EH (cell line): Measurements from ENCODE around the gene BRI3.
A peak's percentile ranks its signal among the peaks of the same experiment; 100 is the strongest.

Experiments used
- DNase-seq: peaks from one replicate; pipeline ENCODE4 v3.0.0-alpha.2; 2015; ENCODE audit warnings: low read depth

BRI3 gene

DNA sequence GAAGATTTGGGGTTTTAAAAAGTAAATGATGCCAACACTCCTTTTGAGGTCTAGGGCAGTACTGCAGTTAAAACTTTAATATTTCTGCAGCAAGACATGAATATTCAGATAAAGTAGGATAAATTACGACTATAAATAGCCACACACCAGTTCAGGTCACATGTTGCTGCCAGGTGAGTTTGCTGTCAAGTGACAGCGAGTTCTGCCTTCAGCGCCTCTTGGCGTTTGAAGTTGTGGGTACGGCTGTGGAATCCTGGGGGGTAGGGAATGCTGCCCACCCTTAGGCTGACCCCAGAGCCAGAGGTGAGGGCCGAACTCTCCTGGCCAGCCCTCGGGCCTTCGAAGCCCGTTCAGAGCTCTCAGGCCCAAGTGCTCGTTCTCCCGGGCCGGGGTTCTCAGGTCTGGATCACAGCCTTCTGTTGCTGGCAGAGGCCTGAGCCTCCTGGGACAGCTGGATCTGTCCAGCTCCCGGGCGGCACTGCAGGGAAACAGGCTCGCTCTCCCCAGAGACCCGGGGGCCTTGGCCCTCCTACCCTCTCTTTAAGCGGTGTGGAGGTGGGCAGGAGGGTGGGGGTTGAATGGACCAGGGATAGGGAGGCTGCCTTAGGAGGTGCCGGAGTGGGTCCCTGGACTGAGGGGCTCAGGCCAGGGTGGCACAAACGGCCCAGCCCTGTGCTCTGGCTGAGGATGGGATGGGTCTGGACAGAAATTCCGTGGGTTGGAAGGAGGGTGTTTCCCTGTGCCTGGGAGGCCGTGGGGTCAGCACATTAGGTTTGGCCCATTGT is 5.4 kb downstream of the BRI3 start:
- peak; percentile 19 for DNase-seq

DNA sequence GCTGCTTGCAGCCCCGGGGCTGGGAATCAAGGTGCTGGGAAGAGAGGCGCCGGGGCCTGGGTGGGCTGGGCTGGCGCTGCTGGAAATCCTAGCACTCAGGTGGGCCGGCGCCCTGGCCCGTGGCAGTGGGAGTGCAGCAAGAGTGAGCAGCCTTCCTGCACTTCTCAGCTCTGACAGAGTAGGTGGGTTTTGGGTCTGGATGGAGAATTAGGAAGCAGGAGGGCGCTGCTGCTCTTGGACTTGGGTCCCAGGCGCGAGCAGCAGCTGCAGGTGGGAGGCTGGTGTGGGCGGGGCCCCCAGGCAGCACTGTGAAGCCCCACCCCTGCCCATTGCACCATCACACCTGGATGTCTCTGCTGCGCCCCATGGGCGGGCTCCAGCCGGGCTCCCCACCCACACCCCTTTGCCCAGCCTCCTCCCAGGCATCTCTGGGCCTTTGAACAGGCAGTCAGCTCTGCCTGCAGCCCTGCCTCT is 6.0 kb downstream of the BRI3 start:
- DNase-seq: no peak

DNA sequence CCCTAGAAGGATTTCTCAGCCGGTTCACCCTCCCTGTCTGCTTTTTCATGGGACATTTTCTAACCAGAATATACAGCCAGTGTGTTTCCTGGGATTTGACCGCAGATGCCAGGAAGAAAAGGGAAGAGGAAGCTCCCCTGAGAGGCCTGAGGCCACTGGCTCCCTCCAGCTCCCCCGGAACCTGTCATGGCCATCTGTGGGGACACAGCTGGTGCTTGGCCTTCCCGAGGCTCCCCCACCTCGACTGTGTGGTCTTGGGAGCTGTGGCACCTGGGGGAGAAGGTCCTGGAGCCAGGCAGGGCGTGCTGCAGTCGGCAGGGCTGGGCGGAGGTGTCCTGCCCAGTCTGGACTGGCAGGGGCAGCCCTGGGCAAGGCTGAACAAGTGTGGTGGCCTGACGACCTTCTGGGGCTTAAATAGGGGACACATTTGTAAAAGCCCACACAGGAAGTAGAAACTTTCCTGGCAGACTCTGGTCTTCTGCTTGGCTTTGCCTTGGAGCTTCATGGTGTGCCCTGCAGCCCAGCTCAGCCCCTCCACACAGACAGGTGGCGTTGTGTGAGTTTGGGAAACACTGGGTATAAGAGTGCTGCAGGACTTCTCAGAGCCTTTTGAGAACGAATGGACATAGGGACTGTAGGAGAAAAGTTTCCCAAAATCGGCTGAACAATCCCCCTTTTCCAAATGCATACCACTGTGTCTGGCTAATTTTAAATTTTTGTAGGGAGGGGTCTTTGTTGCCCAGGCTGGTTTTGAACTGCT is 6.8 kb downstream of the BRI3 start:
- no peak for DNase-seq

DNA sequence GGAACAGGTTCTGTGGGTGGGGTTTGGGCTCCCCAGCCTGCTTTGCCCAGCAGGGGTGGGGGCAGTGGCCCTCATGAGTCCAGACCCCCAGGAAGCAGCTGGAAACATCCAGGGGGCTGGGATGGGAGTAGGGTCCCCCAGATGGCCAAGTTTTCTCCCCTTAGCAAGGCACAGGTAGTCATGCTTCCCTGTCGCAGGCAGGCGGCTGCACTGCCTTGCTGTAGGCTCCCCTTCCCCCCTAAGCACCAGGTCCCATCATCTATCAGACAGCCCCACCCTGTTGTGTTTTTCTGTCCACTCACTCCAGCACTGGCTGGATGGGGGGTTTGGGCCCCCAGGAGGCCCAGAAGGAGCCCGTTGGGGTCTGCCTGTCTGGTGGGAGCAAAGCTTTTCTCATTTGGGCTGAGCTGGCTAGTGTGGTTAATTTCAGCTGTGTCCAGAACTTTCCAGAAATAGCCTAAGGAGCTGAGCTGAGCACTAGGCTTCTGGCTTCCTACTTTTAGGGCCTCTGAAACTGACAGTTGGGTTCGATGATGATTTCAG is 7.9 kb downstream of the BRI3 start:
- no peak for DNase-seq

DNA sequence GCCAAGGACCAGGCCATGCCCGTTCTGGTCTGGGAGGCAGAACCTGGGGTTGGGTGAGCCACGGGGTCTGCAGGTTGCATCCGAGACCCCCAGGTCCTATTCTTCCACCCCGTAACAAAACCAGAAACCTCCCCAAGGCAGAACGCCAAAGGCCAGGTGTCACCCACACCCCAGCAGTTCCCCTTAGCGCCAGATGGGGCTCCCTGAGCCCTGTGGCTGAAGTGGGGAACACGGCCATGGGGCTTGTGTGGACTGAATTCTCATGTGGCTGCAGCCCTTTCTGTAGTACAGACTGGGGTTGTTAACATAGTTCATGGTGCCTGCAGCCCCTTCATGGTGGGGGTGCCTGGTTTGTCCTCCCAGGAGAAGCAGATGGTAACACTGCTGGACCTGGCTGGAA is 10.2 kb downstream of the BRI3 start:
- DNase-seq: no peak

DNA sequence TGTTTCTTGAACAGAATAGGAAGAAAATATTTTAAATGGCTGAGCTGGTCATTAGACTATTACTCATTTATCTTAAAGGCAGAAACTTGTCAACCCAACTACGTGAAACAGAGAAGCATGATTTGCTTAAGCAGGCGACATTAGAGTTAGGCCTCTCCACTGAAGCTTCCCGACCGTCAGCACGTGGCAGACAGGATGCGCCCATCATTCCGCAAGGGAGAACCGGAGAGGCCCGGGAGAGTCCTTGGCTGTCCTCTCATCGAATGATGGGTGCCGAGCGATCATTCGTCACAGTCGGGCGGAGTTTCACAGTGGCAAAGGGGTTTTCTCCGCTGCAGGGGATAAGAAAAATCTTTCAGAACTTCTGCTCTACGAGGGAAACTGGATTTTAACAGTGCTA is 11.8 kb downstream of the BRI3 start:
- DNase-seq: no peak

DNA sequence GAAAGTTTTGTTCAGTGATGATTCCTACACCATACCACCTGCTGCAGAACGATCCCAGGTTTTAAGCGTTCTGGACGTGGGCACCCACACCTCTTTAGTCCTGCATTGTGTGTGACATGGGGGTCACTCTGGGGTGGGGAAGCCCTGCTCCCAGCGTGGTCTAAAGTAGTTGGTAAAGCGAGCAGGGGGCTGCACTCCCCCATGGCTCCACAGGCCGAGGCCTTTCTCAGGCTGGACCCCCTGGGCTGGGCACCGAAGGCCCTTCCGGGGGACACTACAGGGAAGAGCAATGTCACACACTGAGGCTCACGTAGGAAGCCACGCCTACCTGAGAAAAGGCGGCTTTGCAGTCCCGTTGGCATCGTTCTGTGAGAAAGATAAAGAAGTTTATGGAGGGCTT is 12.3 kb downstream of the BRI3 start:
- DNase-seq: no peak

DNA sequence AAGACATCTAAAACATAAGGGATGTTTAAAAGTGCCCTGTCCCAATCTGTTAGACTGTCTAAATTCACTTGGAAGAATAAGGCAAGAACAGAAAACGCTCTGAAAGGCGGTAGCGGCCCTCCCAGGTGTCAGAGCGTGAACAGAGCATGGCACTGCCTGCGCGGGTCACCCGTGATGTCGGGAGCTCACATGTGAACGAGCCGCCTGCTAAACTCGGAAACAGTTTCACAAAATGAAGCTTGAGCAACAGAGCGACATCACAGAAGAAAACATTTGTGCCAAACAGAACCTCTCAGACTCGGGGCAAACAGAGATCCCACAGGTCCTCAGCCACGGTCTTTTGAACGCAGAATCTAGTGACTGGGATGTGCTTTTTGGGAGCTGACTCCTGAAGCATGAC is 12.8 kb downstream of the BRI3 start:
- no peak for DNase-seq

DNA sequence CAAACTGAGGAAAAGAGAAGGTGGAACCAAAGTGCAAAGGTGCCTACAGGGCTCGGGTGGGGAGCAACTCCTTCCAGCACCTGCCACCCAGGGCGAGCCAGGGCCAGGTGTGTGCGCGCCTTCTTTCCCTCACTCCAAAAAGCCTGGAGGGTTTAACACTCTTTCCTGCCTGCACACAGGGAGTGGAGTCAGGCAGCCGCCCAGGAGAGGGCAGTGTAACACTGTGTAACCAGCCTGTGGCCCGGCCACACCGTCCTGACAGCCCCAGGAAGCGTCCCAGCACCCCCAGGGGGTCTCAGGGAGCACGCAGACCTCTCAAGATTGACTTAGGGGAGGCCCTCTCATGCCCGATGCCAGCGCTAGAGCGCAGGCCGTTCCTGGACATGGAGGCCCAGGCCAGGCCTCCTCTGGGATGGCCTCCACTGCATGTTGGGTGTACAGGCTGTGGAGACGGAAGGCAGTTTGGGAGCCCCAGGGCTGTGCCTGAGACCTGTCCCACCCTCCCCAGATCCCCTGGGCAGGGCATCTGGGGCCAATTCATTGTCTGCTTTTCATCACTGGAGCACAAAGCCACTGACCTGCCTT is 13.4 kb downstream of the BRI3 start:
- peak; percentile 60 for DNase-seq

DNA sequence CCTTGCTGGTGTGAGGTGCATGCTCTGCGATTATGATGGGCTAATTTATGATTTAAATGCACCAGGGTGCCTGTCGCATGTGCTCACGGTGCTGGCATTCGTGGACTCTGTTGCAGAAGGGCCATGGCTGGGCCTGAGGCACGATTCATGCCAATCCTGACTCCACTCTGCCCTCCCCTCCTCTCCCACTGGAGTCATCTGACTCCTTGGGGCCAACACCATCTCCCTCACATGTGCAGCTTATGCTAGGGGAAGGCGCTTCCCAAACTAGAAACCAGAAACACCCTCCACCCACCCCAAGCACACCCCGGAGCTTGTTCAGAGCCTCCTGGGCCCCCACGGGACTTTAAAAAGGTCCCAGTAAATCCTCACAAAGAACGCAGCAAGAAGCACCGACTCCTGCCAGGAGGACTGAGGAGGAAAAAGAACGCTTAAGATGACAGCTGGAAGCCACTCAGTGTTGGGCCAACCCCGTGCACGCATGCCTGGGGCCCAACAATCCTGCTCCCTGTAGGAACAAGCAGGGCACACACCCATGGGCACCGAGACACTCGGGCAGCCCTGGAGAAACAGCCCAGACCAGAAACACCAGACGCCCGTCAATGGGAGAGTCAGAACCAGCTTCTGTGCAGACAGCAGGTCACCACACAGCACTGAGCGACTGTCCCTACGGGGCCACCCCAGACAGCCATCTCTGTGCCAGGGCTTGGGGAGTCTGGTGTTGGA is 14.1 kb downstream of the BRI3 start:
- DNase-seq: peak; percentile 17

DNA sequence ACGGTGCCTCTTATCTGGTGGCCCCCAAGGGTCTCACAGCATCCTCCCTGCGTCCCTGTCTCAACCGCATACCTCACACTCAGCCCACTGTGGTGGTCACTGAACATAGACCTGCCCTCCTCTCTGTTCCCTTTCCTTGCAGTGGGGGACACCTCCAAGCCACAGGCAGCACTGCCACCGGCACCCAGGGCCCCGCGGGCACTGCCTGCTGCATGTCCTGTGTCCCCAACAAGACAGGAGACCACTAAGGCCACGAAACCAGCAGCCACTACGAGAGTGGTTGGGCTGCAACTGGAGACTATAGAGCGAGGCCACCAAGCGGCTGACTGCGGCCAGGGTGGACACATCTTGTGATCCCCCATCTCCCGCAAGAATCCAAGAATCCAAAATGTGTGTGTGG is 15.3 kb downstream of the BRI3 start:
- no peak for DNase-seq

DNA sequence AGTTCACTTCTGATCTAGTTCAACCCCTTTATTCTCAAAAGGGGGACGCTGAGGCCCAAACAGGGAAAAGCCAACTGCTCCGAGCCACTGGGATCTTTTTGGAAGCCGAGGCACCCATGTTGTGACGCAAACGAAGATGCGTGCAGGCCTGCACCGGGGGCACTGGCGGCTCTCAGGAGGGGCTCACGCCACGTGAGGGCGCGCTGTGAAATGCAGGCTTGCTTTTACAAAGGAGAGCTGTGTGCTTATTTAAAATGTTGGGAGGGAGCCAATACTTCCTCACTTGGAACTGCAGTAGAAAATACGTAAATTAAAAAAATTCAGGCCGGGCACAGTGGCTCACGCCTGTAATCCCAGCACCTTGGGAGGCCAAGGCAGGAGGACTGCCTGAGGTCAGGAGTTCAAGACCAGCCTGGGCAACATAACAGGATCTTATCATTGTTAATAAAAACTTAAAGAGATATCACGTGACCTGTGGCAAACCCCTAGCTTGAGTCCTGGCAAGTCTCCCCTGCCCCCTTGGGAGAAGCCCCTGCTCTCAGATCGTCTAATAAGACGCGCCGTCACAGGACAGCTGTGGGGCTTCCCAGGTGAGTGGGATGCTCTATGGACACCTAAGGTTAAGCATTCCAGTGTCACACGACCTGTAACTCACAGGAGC is 16.3 kb downstream of the BRI3 start:
- DNase-seq: no peak

DNA sequence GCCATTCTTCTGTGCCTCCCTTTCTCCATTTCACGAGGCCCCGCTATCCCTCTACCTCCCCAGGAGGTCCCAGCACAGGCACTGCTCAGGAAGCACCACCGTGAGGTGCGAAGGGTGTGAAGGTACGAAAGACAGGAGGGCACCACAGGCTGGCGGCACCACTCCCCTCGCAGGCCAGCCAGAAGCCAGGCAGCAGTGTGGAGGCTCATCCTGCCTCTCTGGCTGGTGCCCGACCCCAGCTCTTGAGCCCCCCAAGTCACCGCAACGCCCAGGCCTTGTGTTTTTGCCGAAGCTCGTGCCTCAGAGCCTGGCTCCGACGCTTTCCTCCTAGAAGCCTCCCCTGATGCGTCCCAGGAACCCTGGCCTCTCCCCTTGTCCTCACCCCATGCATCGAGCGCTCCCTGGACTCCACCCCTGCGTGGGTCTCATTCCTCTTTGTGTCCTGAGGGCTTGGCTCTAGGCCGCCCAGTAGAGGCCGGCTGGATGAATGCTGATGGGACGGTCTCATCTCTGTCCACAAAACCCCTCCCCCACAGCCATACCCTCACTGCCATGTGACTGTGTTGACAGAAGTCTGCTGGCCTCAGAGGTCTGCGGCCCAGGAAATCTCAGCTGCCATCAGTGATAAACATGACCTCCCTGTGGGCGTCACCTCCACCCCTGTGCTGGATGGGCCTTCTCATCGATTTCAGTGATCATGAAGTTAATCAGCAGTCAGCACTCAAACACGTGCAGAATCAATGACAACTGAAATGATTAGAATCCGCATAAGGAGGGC is 19.3 kb downstream of the BRI3 start:
- DNase-seq: no peak

DNA sequence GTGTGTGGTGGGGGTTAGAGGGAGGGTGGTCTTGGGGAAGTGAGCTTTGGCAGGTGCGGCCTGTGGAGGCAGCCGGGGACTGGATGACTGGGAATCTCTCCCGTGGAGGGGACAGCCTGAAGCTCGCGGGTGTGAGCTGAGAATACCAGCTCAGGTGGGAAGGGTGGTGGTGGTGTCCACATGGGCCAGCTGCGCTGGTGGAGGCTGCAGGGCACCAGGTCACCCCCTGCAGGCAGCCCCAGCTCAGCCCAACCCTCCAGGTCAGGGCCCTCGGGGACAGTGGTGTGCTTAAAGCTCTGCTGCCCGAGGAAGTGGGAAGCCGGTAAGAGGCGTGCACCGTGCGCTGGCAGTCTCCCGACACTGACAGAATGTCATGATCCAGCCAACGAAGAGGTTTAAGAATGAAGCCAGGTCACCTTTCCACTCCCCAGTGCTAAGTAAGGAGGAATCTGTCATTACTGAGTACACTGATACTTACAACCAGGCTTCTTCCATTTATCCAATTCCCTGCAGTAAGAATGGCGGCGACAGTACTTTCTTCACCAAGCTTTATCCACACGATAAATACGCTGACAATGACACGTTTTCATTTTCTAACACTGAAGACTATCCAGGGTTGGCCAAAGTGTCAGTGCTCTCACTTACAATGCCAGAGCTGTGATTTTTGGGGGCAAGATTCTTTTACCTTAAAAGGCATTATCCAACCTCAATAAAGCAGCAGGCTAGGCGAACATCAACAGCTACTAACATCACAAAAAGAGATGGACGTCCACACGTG is 20.4 kb downstream of the BRI3 start:
- DNase-seq: no peak

DNA sequence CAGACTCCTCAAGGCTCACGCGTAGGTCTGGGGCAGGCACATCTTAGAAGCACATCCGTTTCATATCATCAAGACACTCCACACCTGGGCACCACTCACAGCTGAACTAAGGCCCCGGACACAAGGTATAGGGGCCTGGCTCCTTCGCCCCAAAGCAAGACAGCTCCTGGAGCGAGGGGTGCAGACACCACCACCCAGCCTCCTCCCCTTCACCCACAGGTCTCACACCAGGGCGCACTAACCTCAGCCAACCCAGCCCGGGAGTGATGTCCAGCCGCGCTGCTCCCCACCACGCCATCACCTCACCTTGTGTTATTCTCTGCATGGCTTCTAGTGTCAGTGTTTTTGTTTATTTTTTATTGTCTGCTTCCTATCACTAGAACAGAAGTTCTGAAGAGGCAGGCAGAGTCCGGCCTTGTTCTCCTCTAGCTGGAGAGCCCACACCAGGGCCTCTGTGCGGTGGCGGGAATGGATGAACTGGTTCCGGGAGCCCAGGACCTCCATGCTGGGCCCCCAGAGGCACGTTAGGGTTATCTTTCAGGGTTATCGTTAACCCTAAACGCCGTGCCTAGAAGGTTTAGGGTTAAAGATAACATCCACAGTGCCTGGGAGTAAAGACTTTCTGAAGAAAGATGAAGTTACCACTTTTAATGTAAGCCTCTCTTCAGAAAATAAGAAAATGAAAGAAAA is 21.8 kb downstream of the BRI3 start:
- no peak for DNase-seq

DNA sequence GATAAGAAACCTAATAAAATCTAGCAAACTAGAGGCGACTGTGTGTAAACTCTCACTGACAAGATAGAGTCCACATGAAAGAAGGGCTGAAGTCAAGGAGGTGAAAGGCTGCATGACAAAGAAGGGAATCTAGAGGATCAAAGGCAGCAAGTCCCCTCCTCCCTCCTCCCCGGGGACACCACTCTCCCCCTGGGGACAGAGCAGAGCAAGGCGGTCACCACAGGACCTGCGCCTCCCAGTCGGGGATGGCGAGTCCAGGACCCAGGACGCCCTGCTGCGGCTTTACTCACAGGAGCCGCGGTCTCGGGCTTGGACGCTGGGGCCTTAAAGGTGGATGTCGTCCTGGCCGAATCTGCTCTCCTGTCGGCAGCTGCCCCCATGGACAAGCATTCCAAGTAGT is 22.4 kb downstream of the BRI3 start:
- DNase-seq: no peak

DNA sequence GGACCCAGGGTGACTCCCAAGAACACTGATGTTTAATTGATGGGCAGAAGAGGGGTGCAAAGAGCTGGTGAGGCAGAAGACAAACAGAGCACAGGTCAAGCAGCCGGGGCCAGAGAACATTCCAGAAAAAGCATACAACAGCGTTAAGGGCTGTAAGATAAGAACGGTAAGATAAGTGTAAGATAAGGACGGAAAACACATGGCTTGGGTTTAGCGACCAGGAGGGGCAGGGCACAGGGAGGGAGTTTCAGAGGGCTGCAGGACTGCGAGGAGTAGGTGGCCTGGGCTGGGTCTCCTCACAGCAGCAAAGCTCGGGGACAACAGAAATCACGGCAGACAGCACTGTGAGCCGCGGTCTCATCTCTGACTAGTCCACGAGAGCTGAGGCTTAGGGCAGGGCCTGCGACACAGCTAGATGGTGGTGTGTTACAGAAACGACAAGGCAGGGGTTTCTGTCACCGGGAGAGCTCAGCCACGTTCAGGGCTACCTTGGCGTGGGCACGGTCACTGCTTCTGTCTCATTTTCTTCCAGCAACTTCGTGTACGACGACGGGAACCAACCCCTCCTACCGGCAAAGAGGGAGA is 24.6 kb downstream of the BRI3 start:
- DNase-seq: no peak

DNA sequence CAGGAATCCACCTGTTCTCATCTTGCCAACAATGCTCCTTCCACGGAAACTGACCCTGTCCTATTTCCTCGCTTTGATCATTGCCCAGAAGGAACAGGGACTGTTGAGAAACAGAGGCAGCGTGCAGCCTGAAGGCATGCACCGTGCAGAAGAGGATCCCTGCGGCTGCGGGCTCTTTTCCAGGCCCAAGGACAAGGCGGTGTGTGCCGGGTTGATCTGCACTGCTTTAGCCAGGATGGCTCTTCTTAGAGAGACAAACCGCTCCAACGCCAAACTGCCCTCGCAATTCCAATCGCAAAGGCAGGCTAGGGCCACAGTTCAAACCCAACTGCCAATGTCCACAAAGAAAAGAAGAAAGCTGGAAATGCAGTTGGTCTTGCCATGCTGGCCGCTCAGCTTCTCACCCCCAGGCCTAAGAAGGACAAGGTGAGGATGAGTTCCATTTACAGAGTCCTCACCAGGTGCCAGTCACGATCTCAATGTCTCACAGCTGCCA is 26.5 kb downstream of the BRI3 start:
- DNase-seq: no peak

DNA sequence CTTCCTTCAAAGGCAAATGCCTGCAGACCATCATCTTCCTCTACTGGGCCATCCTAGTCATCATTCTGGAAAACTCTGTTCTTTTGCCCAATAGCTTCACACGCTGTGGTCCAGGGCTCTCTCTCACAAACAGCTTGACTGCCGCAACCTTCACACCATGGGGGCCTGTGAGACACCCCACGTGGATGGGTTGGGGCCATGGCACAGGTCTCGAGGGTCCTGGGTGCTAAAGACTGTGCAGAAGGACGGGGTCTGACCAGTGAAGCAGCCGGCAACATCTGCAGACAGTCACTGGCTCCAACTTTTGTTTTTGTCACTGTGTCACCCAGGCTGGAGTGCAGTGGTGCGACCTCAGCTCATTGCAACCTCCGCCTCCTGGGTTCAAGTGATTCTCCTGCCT is 28.1 kb downstream of the BRI3 start:
- DNase-seq: no peak
